Trophoblast cell (in vitro differentiated cells and primary cell): Measurements from ENCODE around the gene MPPE1.

Experiments used
- DNase-seq, 2 donors: peaks; one replicate each; pipeline ENCODE4 v3.0.0-alpha.2; 2016
- H2AFZ ChIP-seq: 2 replicates; pipeline ENCODE4 v1.6.1; 2013; ENCODE audit warnings: low read length, moderate library complexity, mild to moderate bottlenecking; ENCODE audit not compliant: insufficient read depth, poor library complexity
- H2AK5ac ChIP-seq: 2 replicates; pipeline ENCODE4 v1.6.1; 2013; ENCODE audit warnings: mild to moderate bottlenecking, low read length
- H2BK120ac ChIP-seq: 2 replicates; pipeline ENCODE4 v1.6.1; 2013; ENCODE audit warnings: low read length, mild to moderate bottlenecking, moderate library complexity; ENCODE audit not compliant: insufficient read depth, poor library complexity
- H2BK12ac ChIP-seq: 2 replicates; pipeline ENCODE4 v1.6.1; 2013; ENCODE audit warnings: mild to moderate bottlenecking, low read length, moderate library complexity
- H2BK5ac ChIP-seq: 2 replicates; pipeline ENCODE4 v1.6.1; 2013; ENCODE audit warnings: low read length, low read depth, moderate library complexity, mild to moderate bottlenecking; ENCODE audit not compliant: poor library complexity
- H3K14ac ChIP-seq: 2 replicates; pipeline ENCODE4 v1.6.1; 2013; ENCODE audit warnings: mild to moderate bottlenecking, low read length
- H3K18ac ChIP-seq: 2 replicates; pipeline ENCODE4 v1.6.1; 2013; ENCODE audit warnings: mild to moderate bottlenecking, low read length
- H3K23ac ChIP-seq: 2 replicates; pipeline ENCODE4 v1.6.1; 2013; ENCODE audit warnings: low read length
- H3K27ac ChIP-seq: 2 replicates; pipeline ENCODE4 v1.5.1; 2013; ENCODE audit warnings: low read depth, mild to moderate bottlenecking, inconsistent platforms, low read length, moderate library complexity
- H3K27me3 ChIP-seq: 2 replicates; pipeline ENCODE4 v1.6.1; 2013; ENCODE audit warnings: inconsistent platforms, mild to moderate bottlenecking, low read length, moderate library complexity; ENCODE audit not compliant: insufficient read depth
- H3K36me3 ChIP-seq, 2 experiments: 1 replicate in 1 of 2; 2 replicates in 1 of 2; pipeline ENCODE4 v1.6.1; 2013; ENCODE audit warnings: low read length in 2 of 2, mild to moderate bottlenecking in 2 of 2, moderate library complexity in 1 of 2; ENCODE audit not compliant: insufficient read depth in 2 of 2, control insufficient read depth in 1 of 2
- H3K4ac ChIP-seq: 2 replicates; pipeline ENCODE4 v1.6.1; 2013; ENCODE audit warnings: low read depth, mild to moderate bottlenecking, low read length, moderate library complexity
- H3K4me1 ChIP-seq, 2 experiments: 1 replicate in 1 of 2; 2 replicates in 1 of 2; pipeline ENCODE4 v1.6.1; 2013; ENCODE audit warnings: low read length in 2 of 2, mild to moderate bottlenecking in 2 of 2, moderate library complexity in 1 of 2; ENCODE audit not compliant: insufficient read depth in 2 of 2, control insufficient read depth in 1 of 2
- H3K4me2 ChIP-seq: 2 replicates; pipeline ENCODE4 v1.6.1; 2013; ENCODE audit warnings: inconsistent platforms, mild to moderate bottlenecking, low read length, moderate library complexity
- H3K4me3 ChIP-seq: 2 replicates; pipeline ENCODE4 v1.5.1; 2013; ENCODE audit warnings: mild to moderate bottlenecking, low read depth, low read length, inconsistent platforms
- H3K79me1 ChIP-seq: one replicate; pipeline ENCODE4 v1.6.1; 2013; ENCODE audit warnings: low read length
- H3K79me2 ChIP-seq: 2 replicates; pipeline ENCODE4 v1.6.1; 2013; ENCODE audit warnings: low read length, mild to moderate bottlenecking; ENCODE audit not compliant: control insufficient read depth, insufficient read depth, poor library complexity
- H3K9ac ChIP-seq: 2 replicates; pipeline ENCODE4 v1.6.1; 2013; ENCODE audit warnings: mild to moderate bottlenecking, low read length
- H3K9me3 ChIP-seq: 2 replicates; pipeline ENCODE4 v1.6.1; 2013; ENCODE audit warnings: low read depth, mild to moderate bottlenecking, control low read depth, inconsistent platforms, low read length; ENCODE audit not compliant: insufficient read depth
- H4K12ac ChIP-seq: 2 replicates; pipeline ENCODE4 v1.6.1; 2013; ENCODE audit warnings: low read depth, mild to moderate bottlenecking, low read length, moderate library complexity
- H4K8ac ChIP-seq: 2 replicates; pipeline ENCODE4 v1.6.1; 2013; ENCODE audit warnings: low read depth, mild to moderate bottlenecking, low read length, moderate library complexity
- H4K91ac ChIP-seq: one replicate; pipeline ENCODE4 v1.6.1; 2013; ENCODE audit warnings: low read depth, mild to moderate bottlenecking, low read length, moderate library complexity
- WGBS: extraction: QIAGEN DNeasy Blood & Tissue Kit; methylation state at CpG from one replicate; pipeline ENCODE4 v1.1.7; 2013; ENCODE audit warnings: missing lambda C conversion rate; ENCODE audit not compliant: insufficient read length, insufficient coverage; ENCODE audit errors: extremely low coverage; 5-methylcytosine and 5-hydroxymethylcytosine counted together

The MPPE1 gene

DNA sequence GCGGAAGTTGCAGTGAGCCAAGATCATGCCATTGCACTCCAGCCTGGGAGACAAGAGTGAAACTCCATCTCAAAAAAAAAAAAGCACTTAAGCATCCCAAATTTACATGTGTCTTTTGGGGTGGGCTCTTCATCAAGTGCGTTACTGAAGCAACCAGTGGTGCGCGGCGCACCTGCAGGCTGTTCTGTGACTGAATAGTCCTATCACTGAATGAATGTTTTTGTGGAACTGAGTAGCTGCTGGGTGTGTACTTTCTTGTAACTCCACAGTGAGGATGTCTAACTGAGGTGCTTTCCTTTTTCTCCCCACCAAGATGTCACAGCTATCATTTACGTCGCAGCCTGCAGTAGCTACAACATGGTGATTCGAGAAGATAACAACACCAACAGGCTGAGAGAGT is 39.9 kb downstream of the MPPE1 start:
- H3K36me3 ChIP-seq = no peaks in the 10 kb centered on the region
- H4K12ac ChIP-seq = no peak overlapping the region
- H3K9ac ChIP-seq = no peak overlapping the region
- DNase-seq = no peak
- H3K18ac ChIP-seq = no peak overlapping the region
- H3K27me3 ChIP-seq = no peaks in the 10 kb centered on the region
- H4K8ac ChIP-seq = no peak overlapping the region
- H3K79me2 ChIP-seq = no peaks in the 10 kb centered on the region
- no peaks in the 10 kb centered on the region for H3K9me3 ChIP-seq
- no CpG with 5 or more reads among the region's 8 CpGs for WGBS
- no peak overlapping the region for H2BK120ac ChIP-seq
- H4K91ac ChIP-seq = no peak overlapping the region
- no peak overlapping the region for H2BK12ac ChIP-seq
- H3K27ac ChIP-seq = no peak overlapping the region
- H3K4me1 ChIP-seq = peaks cover 0 to 2% of the 10 kb centered on the region in 2 experiments
- H3K23ac ChIP-seq = no peak overlapping the region
- H3K14ac ChIP-seq = no peak overlapping the region
- no peak overlapping the region for H2AFZ ChIP-seq
- H3K79me1 ChIP-seq = no peaks in the 10 kb centered on the region
- H3K4me2 ChIP-seq = no peak overlapping the region
- H2AK5ac ChIP-seq = no peak overlapping the region
- H2BK5ac ChIP-seq = no peak overlapping the region
- H3K4me3 ChIP-seq = no peak overlapping the region
- H3K4ac ChIP-seq = no peak overlapping the region

DNA sequence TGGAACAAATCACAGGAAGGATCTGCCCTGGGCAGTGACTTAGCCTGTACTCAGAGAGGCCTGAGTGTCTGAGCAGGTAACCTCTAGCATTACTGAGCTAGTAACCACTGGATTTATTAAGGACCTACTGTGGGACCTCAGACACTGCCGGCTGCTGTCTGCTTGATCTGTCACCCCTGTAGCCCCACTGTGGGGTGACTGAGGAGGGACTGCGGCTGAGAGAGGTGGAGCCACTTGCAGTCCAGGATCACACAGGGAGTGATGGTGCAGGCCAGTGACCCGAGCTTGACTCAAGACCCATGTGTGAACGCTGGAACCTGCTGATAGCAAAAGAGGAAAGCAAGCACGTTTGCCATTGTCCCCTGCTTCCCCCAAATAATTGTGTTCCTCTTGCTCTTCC is 41.4 kb downstream of the MPPE1 start:
- no peak overlapping the region for H2AK5ac ChIP-seq
- no peak overlapping the region for H3K4ac ChIP-seq
- H3K27ac ChIP-seq = no peak overlapping the region
- H3K36me3 ChIP-seq = no peaks in the 10 kb centered on the region
- no peak overlapping the region for H3K23ac ChIP-seq
- no peak overlapping the region for H3K4me3 ChIP-seq
- no peak overlapping the region for H3K14ac ChIP-seq
- DNase-seq = no peak
- H2AFZ ChIP-seq = no peak overlapping the region
- no CpG with 5 or more reads among the region's 5 CpGs for WGBS
- no peak overlapping the region for H3K18ac ChIP-seq
- H2BK12ac ChIP-seq = no peak overlapping the region
- no peak overlapping the region for H4K12ac ChIP-seq
- H3K79me2 ChIP-seq = no peaks in the 10 kb centered on the region
- no peak overlapping the region for H4K8ac ChIP-seq
- H2BK5ac ChIP-seq = no peak overlapping the region
- H3K9me3 ChIP-seq = no peaks in the 10 kb centered on the region
- no peak overlapping the region for H2BK120ac ChIP-seq
- H3K4me1 ChIP-seq = peaks cover 0 to 2% of the 10 kb centered on the region in 2 experiments
- H3K27me3 ChIP-seq = no peaks in the 10 kb centered on the region
- no peak overlapping the region for H3K9ac ChIP-seq
- H3K79me1 ChIP-seq = no peaks in the 10 kb centered on the region
- no peak overlapping the region for H4K91ac ChIP-seq
- H3K4me2 ChIP-seq = no peak overlapping the region

DNA sequence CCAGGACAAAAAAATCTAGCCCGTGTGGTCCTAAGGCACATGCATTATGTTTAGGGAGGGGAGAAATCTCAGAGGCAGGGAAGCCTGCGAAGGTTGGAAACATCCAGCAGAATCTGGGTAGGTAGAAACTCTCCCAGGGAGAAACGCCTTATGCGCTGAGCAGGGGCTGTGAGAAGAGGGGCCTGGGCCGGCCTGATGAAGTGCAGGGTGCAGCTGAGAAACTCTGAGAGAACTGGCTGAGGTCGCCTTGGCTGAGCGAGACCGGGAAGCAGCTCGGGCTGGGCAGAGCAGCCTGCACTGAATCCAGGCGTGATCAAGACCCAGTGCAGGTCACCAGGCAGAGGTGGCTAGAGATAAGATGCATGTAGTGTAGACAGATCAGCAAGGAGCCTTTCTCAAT is 41.8 kb downstream of the MPPE1 start:
- Histone ChIP-seq H3K36me3 (no peaks in the 10 kb centered on the region), H2AFZ (no peak overlapping the region), H3K14ac (no peak overlapping the region), H3K18ac (no peak overlapping the region), H3K4ac (no peak overlapping the region), H4K91ac (no peak overlapping the region), H2BK12ac (no peak overlapping the region), H3K79me2 (no peaks in the 10 kb centered on the region), H3K4me1 (peaks cover 0 to 2% of the 10 kb centered on the region in 2 experiments), H3K23ac (no peak overlapping the region), H2BK120ac (no peak overlapping the region), H2BK5ac (no peak overlapping the region), H3K4me2 (no peak overlapping the region), H3K4me3 (no peak overlapping the region), H4K8ac (no peak overlapping the region), H3K27me3 (no peaks in the 10 kb centered on the region), H3K9ac (no peak overlapping the region), H3K79me1 (no peaks in the 10 kb centered on the region), H3K27ac (no peak overlapping the region), H4K12ac (no peak overlapping the region), H3K9me3 (no peaks in the 10 kb centered on the region), H2AK5ac (no peak overlapping the region)
- no peak for DNase-seq
- no CpG with 5 or more reads among the region's 10 CpGs for WGBS

DNA sequence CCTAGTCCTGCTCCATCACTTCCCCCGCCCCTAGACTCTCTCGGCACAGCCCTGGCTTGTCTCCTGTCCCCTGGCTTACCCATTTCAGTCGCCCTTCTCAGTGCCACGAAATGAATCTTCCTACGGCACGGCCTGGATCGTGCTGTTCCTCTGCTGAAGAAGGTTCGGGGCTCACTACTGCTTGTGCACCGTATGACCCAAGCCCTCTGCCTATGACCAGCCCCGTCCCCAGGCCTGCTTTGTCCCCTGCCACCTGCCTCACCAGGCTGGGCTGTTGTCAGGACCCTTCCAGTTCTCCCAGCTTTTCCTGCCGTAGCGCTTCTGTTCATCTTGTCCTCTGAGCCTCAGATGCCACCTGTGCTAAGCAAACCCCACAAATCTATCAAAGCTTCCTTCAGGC is 43.0 kb downstream of the MPPE1 start:
- H3K9me3 ChIP-seq = no peaks in the 10 kb centered on the region
- H3K9ac ChIP-seq = no peak overlapping the region
- no peak overlapping the region for H3K18ac ChIP-seq
- H2BK120ac ChIP-seq = no peak overlapping the region
- peaks cover 2 to 5% of the 10 kb centered on the region in 2 experiments for H3K4me1 ChIP-seq
- WGBS = no CpG with 5 or more reads among the region's 12 CpGs
- H3K14ac ChIP-seq = no peak overlapping the region
- H3K79me1 ChIP-seq = peaks cover 3% of the 10 kb centered on the region
- H3K4me2 ChIP-seq = no peak overlapping the region
- peak overlapping the region; percentile 44 for H3K4me3 ChIP-seq
- no peak for DNase-seq
- H3K79me2 ChIP-seq = no peaks in the 10 kb centered on the region
- H2AFZ ChIP-seq = no peak overlapping the region
- no peak overlapping the region for H3K4ac ChIP-seq
- H3K36me3 ChIP-seq = no peaks in the 10 kb centered on the region
- no peak overlapping the region for H3K27ac ChIP-seq
- no peak overlapping the region for H2BK12ac ChIP-seq
- no peak overlapping the region for H4K8ac ChIP-seq
- H3K23ac ChIP-seq = no peak overlapping the region
- H4K12ac ChIP-seq = no peak overlapping the region
- H2BK5ac ChIP-seq = no peak overlapping the region
- H2AK5ac ChIP-seq = no peak overlapping the region
- no peaks in the 10 kb centered on the region for H3K27me3 ChIP-seq
- H4K91ac ChIP-seq = no peak overlapping the region
